Smooth muscle cell (in vitro differentiated cells): ENCODE results near the gene VCAN. TPM values are rescaled to one million over a fixed set of nuclear protein-coding genes. Genes with fewer than 3 reads are reported as not detected.

ENCODE experiments used
- DNase-seq: peaks from one replicate; lab custom pipeline; 2025; ENCODE audit not compliant: unreplicated experiment; lab: John Stamatoyannopoulos, UW
- H2AFZ ChIP-seq: fragments of 200-600 bp; sonication (generic); 2 replicates; pipeline ENCODE4 v1.6.0; 2016; ENCODE audit warnings: antibody characterized with exemption, low read depth, mild to moderate bottlenecking
- H3F3A ChIP-seq: fragments of 200-600 bp; sonication (generic); 2 replicates; pipeline ENCODE4 v1.6.0; 2017; ENCODE audit warnings: antibody characterized with exemption, low read depth
- H3K27ac ChIP-seq: fragments of 200-600 bp; sonication (generic); 2 replicates; pipeline ENCODE4 v1.5.1; 2016; ENCODE audit warnings: low read depth, mild to moderate bottlenecking
- H3K27me3 ChIP-seq: fragments of 200-600 bp; sonication (generic); 2 replicates; pipeline ENCODE4 v1.6.1; 2016; ENCODE audit warnings: low read depth, mild to moderate bottlenecking
- H3K36me3 ChIP-seq: fragments of 200-600 bp; sonication (generic); 2 replicates; pipeline ENCODE4 v1.5.1; 2016; ENCODE audit warnings: low read depth
- H3K4me1 ChIP-seq: fragments of 200-600 bp; sonication (generic); 2 replicates; pipeline ENCODE4 v1.5.1; 2016; ENCODE audit warnings: low read depth
- H3K4me2 ChIP-seq: fragments of 200-600 bp; sonication (generic); 2 replicates; pipeline ENCODE4 v1.6.0; 2016; ENCODE audit warnings: mild to moderate bottlenecking
- H3K4me3 ChIP-seq: fragments of 200-600 bp; sonication (generic); 2 replicates; pipeline ENCODE4 v1.5.1; 2016; ENCODE audit warnings: mild to moderate bottlenecking
- H3K79me2 ChIP-seq: fragments of 200-600 bp; sonication (generic); 2 replicates; pipeline ENCODE4 v1.6.0; 2016; ENCODE audit warnings: low read depth, mild to moderate bottlenecking
- H3K9ac ChIP-seq: fragments of 200-600 bp; sonication (generic); 2 replicates; pipeline ENCODE4 v1.6.0; 2016; ENCODE audit warnings: low read depth
- H3K9me3 ChIP-seq: fragments of 200-600 bp; sonication (generic); replicated peaks from 2 replicates; pipeline ENCODE4 v1.5.1; 2016; ENCODE audit warnings: low read depth
- H4K20me1 ChIP-seq: fragments of 200-600 bp; sonication (generic); 2 replicates; pipeline ENCODE4 v1.6.0; 2016; ENCODE audit warnings: low read depth
- WGBS: methylation state at CpG from one replicate; pipeline ENCODE4 v1.1.7; 2016; ENCODE audit warnings: low lambda C conversion rate; 5-methylcytosine and 5-hydroxymethylcytosine counted together
- polyA plus RNA-seq: library from polyadenylated mRNA; unstranded; fragments of >200 nt; fragmentation: Nextera tagmentation; extraction: Ambion mirVana; gene quantifications from 2 replicates; pipeline ENCODE4 v1.2.1, GENCODE V29; 2016
- total RNA-seq: library from RNA; depleted of rRNA; stranded (reverse); fragments of >200 nt; gene quantifications from 2 replicates; pipeline ENCODE4 v1.2.3, GENCODE V29; 2014
- TF ChIP-seq, protein P1 (sequence below): fragments of 200-600 bp; sonication (generic); IDR thresholded peaks from 2 replicates; pipeline ENCODE4 v1.5.1; 2017; ENCODE audit warnings: borderline replicate concordance, mild to moderate bottlenecking, antibody characterized with exemption; ENCODE audit not compliant: insufficient read depth, poor library complexity, severe bottlenecking

Gene VCAN
- total and polyA plus RNA-seq, 2 experiments from 2014 or later, result 702 to 2,724 TPM

- Histone ChIP-seq H3F3A (peaks cover 51% of the 10 kb centered on the region), H3K9me3 (no peaks in the 10 kb centered on the region), H3K79me2 (no peaks in the 10 kb centered on the region), H3K4me2 (no peak overlapping the region), H3K36me3 (peaks cover 3% of the 10 kb centered on the region), H3K4me3 (no peak overlapping the region), H3K9ac (no peak overlapping the region), H2AFZ (no peak overlapping the region), H3K27me3 (no peaks in the 10 kb centered on the region), H3K4me1 (peaks cover 19% of the 10 kb centered on the region), H3K27ac (peak overlapping the region; percentile 28), H4K20me1 (peaks cover 23% of the 10 kb centered on the region)
- WGBS, result 54% methylated on average over 3 of the region's 3 CpGs
- TF ChIP-seq, protein P1, sequence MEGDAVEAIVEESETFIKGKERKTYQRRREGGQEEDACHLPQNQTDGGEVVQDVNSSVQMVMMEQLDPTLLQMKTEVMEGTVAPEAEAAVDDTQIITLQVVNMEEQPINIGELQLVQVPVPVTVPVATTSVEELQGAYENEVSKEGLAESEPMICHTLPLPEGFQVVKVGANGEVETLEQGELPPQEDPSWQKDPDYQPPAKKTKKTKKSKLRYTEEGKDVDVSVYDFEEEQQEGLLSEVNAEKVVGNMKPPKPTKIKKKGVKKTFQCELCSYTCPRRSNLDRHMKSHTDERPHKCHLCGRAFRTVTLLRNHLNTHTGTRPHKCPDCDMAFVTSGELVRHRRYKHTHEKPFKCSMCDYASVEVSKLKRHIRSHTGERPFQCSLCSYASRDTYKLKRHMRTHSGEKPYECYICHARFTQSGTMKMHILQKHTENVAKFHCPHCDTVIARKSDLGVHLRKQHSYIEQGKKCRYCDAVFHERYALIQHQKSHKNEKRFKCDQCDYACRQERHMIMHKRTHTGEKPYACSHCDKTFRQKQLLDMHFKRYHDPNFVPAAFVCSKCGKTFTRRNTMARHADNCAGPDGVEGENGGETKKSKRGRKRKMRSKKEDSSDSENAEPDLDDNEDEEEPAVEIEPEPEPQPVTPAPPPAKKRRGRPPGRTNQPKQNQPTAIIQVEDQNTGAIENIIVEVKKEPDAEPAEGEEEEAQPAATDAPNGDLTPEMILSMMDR, result no peak
- no peak for DNase-seq
Measured at GRCh38 chr5:83586874-83587776, 115.6 kb downstream of the VCAN start.

DNA sequence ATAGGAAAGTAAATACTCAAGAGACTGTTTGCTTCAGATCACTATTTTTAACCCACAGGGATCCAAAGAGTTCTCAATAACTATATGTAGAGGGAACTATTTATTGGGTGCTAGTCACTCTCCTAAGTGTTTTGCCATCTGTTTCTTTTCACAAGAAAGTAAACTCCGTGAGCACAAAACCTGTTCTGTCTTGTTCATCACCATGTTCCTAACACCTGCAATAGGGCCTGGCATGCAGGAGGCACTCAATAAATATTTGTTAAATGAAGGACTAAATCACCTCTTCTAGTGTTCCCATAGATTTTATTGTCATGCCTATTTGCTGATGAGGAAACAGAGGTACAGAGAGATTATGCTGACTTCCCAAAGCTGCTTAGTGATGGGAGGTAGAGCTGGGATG lies 118.2 kb downstream of the VCAN start:
- no peaks in the 10 kb centered on the region for H3K36me3 ChIP-seq
- no peak overlapping the region for H3K4me3 ChIP-seq
- H3K4me2 ChIP-seq, result no peak overlapping the region
- no peaks in the 10 kb centered on the region for H3K9me3 ChIP-seq
- 48% methylated on average over 1 of the region's 1 CpG for WGBS
- peaks cover 1% of the 10 kb centered on the region for H3K4me1 ChIP-seq
- H3K27ac ChIP-seq, result no peak overlapping the region
- no peak overlapping the region for H2AFZ ChIP-seq
- TF ChIP-seq, protein P1, result no peak
- H3K79me2 ChIP-seq, result no peaks in the 10 kb centered on the region
- no peaks in the 10 kb centered on the region for H3K27me3 ChIP-seq
- no peak overlapping the region for H3K9ac ChIP-seq
- no peak for DNase-seq
- H3F3A ChIP-seq, result peaks cover 27% of the 10 kb centered on the region
- peaks cover 4% of the 10 kb centered on the region for H4K20me1 ChIP-seq

DNA sequence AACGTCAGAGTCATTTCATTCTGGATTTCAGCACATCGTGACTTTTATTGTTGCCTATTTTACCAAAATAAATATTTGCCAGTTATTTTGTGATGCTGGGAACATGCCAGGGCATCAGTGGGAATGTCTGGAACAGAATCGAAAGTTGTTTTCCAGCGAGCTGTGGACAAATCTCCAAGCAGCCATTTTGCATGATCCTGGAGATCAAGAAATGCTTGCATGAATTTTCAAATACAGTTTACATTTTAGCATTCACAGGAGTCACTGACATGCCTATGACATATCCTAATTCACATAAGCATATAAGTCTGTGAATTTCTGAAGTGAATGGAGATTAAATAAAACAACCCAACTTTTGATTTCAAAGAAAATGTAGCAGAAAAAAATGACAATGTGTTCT lies 119.4 kb downstream of the VCAN start:
- TF ChIP-seq, protein P1, result no peak
- H3K9ac ChIP-seq, result no peak overlapping the region
- no peaks in the 10 kb centered on the region for H3K79me2 ChIP-seq
- H3K36me3 ChIP-seq, result no peaks in the 10 kb centered on the region
- peaks cover 15% of the 10 kb centered on the region for H3F3A ChIP-seq
- no peaks in the 10 kb centered on the region for H3K4me1 ChIP-seq
- no peak for DNase-seq
- no peaks in the 10 kb centered on the region for H3K27me3 ChIP-seq
- 89% methylated on average over 4 of the region's 4 CpGs for WGBS
- no peak overlapping the region for H2AFZ ChIP-seq
- peak overlapping the region; percentile 18 for H3K27ac ChIP-seq
- H4K20me1 ChIP-seq, result peaks cover 2% of the 10 kb centered on the region
- no peaks in the 10 kb centered on the region for H3K9me3 ChIP-seq
- no peak overlapping the region for H3K4me3 ChIP-seq
- no peak overlapping the region for H3K4me2 ChIP-seq
